ENCODE measurements around the gene DOK7.

DOK7 gene

DNA sequence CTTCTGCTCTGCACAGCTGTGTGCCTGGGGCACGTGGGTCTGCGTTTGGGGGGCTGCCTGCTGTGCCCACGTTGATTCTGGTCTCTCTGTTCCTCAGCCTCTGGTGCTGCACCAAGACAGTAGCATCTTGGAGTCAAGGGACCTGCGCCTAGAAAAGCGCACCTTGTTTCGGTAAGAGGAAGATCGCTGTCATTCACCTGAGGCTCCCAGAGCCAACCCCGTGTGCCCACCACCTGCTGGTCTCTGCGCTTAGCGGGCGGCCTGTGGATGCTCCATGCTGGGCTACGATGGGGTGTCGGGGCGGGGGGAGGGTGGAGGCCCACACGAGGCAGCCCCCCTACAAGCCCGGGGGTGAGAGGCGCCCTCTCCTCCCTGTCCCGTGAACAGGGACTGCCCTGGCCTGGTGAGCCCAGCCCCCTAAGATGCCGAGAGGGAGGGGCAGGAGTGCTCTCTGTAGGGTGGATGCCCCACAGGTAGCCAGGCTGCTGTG is 40.3 kb upstream of the DOK7 start:
- H3K27me3 Mint-ChIP-seq = no peaks in the 10 kb centered on the region
- no peaks in the 10 kb centered on the region for H3K4me1 Mint-ChIP-seq
- no peaks in the 10 kb centered on the region for H3K36me3 Mint-ChIP-seq (ENCODE audit: low read depth)
- no peak overlapping the region for H3K4me3 Mint-ChIP-seq
- H3K27ac Mint-ChIP-seq = no peak overlapping the region
- ATAC-seq (no peak), DNase-seq (no peak)
- H3K9me3 Mint-ChIP-seq = no peaks in the 10 kb centered on the region

DNA sequence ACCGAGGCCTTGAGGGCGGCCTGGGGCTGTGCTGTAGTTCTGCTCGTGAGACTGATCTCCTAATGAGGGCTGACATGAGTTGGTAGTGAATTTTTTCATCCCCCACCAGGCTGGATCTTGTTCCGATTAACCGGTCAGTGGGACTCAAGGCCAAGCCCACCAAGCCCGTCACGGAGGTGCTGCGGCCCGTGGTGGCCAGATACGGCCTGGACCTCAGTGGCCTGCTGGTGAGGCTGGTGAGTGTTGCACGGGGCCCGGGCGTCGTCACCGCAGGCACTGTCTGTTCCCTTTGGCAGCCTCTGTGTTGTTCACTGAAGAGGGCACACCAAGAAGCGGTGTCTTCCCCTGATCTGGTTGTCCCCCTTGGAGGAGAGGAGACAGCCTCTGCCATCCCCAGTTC is 39.7 kb upstream of the DOK7 start:
- ATAC-seq = no peak
- H3K27ac Mint-ChIP-seq = no peak overlapping the region
- no peak for DNase-seq
- no peak overlapping the region for H3K4me3 Mint-ChIP-seq
- no peaks in the 10 kb centered on the region for H3K27me3 Mint-ChIP-seq
- no peaks in the 10 kb centered on the region for H3K4me1 Mint-ChIP-seq
- H3K36me3 Mint-ChIP-seq (ENCODE audit: low read depth) = no peaks in the 10 kb centered on the region
- no peaks in the 10 kb centered on the region for H3K9me3 Mint-ChIP-seq

DNA sequence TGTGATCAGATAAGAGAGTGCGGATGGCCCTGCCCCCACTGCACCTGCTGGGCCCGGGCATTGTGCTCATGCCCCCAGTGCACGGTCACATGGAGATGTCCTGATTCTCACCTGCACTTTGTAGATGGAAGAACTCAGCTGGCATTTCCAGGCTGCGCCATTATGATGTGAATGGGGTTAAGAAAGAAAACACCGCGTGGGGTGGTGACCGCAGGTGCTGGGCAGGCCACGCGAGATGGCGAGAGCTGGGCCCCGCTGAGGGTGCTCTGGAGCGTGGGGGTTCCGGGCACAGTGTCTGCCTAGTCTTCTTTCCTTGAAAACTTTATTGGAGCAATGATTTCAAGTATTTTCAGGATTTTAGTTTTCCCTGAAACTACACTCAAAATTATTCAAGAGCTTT is 39.2 kb upstream of the DOK7 start:
- no peaks in the 10 kb centered on the region for H3K27me3 Mint-ChIP-seq
- no peaks in the 10 kb centered on the region for H3K4me1 Mint-ChIP-seq
- ATAC-seq (no peak), DNase-seq (no peak)
- H3K9me3 Mint-ChIP-seq = no peaks in the 10 kb centered on the region
- H3K4me3 Mint-ChIP-seq = no peak overlapping the region
- H3K27ac Mint-ChIP-seq = no peak overlapping the region
- H3K36me3 Mint-ChIP-seq (ENCODE audit: low read depth) = no peaks in the 10 kb centered on the region

DNA sequence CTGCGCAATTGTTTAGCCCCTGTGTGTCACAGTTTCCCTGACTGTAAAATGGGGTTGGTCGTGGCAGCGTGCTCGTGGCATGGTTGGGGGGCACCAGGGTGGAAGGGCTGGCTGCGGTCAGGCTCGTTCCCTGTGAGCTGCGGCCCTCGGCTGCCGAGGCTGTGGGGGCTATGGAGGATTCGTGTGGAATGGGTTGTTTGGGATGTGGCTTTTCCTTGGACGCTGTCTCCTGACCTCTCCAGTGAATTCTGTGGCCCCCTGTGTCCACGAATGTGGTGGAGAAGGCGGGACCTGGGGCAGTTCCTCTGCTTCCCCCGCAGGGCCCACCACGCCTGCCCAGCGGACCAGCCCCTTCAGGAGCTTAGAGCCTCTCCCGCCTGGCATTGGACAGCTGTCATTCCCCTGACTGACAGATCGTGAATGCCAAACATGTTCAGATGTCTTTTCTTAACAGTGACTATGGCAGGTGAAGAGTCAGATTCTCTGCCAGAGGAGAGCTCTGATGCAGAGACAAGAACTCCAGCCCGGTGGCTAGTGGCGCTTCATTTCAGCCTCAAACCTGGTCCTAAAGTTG is 38.5 kb upstream of the DOK7 start:
- Mint-ChIP-seq H3K9me3 (no peaks in the 10 kb centered on the region), H3K4me1 (no peaks in the 10 kb centered on the region), H3K36me3 (ENCODE audit: low read depth) (no peaks in the 10 kb centered on the region), H3K4me3 (no peak overlapping the region), H3K27me3 (no peaks in the 10 kb centered on the region), H3K27ac (no peak overlapping the region)
- no peak for ATAC-seq
- DNase-seq = no peak

DNA sequence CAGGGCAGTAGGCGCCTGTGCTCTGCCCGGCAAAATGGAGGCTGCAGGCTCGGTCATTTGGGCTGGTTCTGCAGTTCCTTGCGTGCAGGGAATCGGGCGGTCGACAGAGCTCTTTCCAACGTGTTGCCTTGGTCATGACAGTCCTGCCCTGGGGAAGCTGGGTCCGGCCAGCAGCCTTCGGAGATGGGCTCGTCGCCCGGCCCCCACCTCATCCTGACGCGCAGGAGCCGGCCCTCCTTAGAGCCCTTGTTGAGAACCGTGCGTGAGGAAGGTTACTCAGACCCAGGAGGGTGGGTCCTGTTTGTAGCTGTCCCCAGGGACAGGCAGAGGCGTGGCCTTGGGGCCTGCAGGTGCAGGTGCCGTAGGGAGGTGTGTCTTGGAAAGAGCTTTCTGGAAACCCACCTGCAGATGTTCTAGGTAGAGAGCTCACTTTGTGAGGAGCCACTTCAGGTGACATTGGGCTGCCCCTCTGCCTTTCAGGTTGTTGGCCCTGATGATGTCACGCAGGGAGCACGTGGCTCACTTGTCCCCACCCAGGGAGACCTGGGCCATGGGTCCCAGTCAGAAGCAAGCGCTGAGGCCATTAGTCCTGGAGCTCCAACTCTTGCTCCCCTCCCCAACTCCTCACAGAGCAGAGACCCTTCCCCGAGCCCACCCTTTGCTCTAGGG is 36.5 kb upstream of the DOK7 start:
- H3K4me3 Mint-ChIP-seq = no peak overlapping the region
- ATAC-seq (no peak), DNase-seq (no peak)
- no peaks in the 10 kb centered on the region for H3K36me3 Mint-ChIP-seq (ENCODE audit: low read depth)
- no peaks in the 10 kb centered on the region for H3K4me1 Mint-ChIP-seq
- H3K9me3 Mint-ChIP-seq = no peaks in the 10 kb centered on the region
- H3K27me3 Mint-ChIP-seq = no peaks in the 10 kb centered on the region
- no peak overlapping the region for H3K27ac Mint-ChIP-seq

DNA sequence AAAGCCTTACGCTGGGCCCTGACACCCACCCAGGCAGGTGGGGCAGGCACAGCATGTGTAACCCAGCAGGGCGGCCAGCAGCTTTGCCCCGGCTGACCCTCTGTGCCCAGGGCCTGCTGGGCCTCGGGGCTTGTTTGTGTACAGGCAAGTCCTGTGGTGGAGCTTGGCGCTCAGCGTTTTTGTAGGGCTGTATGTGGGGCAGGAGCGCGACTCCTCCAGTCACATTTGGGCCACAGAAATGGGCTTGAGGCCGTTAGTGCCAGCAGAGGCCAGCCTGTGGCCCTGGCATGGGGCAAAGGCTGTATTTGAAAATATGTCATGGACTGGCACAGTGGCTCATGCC is 36.0 kb upstream of the DOK7 start:
- H3K36me3 Mint-ChIP-seq (ENCODE audit: low read depth) = no peaks in the 10 kb centered on the region
- H3K4me1 Mint-ChIP-seq = no peaks in the 10 kb centered on the region
- no peaks in the 10 kb centered on the region for H3K27me3 Mint-ChIP-seq
- DNase-seq (no peak), ATAC-seq (no peak)
- no peak overlapping the region for H3K4me3 Mint-ChIP-seq
- no peak overlapping the region for H3K27ac Mint-ChIP-seq
- no peaks in the 10 kb centered on the region for H3K9me3 Mint-ChIP-seq

DNA sequence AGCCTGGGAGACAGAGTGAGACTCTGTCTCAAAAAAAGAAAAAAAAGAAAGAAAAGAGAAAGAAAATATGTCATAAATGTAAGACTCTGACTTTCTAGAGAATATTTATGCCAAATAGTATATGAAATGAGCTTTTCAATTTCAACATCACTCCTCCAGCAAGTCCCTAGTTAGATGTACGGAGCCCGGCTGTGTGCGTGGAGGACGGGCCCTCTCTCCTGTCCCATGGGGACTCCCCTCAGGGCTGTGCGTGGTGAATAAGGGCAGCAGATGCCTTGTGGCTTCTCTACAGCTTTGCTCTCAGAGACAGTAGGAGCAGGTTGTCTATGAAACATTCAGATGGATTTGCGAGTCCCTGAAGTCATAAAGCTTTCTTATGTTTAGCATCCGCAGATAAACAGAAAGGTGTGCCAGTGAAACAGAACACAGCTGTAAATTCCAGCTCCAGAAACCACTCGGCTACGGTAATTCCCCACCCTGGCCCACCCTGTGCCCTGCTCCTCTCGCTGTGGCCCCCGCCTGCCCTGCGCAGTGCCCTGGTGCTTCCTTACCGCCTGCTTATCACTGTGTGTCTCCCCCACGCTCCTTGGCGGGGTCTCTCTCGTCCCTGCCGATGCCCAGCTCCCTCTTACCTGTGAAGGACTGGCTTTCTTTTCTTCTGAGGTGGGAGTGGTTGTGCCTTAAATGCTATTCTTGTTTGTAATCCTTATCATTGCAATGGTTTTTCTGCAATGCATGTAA is 35.2 kb upstream of the DOK7 start:
- H3K27me3 Mint-ChIP-seq = no peaks in the 10 kb centered on the region
- H3K4me1 Mint-ChIP-seq = no peaks in the 10 kb centered on the region
- DNase-seq (no peak), ATAC-seq (no peak)
- no peak overlapping the region for H3K4me3 Mint-ChIP-seq
- no peaks in the 10 kb centered on the region for H3K9me3 Mint-ChIP-seq
- H3K36me3 Mint-ChIP-seq (ENCODE audit: low read depth) = no peaks in the 10 kb centered on the region
- no peak overlapping the region for H3K27ac Mint-ChIP-seq

DNA sequence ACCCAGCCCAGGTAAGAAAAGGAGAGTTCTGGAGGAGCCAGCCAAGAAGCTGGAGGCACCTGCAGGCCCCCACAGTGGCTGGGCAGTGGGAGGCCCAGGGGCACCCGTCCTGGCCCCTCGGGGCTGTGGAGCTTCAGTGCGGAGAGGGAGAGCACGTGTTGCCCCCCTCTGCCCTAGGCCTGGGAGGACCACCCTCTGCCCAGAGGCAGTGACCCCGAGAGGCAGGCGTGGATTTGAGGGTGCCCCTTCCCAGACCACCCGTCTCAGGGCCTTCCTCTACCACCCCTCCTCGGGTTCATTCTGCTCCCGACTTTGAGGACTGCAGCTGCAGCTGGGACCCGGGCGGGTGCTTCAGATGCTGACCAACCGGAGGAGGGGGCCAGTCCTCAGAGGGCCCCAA is 33.5 kb upstream of the DOK7 start:
- Mint-ChIP-seq H3K9me3 (no peaks in the 10 kb centered on the region), H3K36me3 (ENCODE audit: low read depth) (no peaks in the 10 kb centered on the region), H3K4me3 (no peak overlapping the region), H3K27ac (no peak overlapping the region), H3K27me3 (no peaks in the 10 kb centered on the region), H3K4me1 (no peaks in the 10 kb centered on the region)
- DNase-seq = no peak
- ATAC-seq = no peak

DNA sequence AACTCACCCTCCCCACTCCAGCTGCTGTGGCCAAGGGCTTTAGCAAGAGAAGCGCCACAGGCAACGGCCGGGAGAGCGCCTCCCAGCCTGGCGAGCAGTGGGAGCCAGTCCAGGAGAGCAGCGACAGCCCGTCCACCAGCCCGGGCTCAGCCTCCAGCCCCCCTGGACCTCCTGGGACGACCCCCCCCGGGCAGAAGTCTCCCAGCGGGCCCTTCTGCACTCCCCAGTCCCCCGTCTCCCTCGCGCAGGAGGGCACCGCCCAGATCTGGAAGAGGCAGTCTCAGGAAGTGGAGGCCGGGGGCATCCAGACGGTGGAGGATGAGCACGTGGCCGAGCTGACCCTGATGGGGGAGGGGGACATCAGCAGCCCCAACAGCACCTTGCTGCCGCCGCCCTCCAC is 32.6 kb upstream of the DOK7 start:
- ATAC-seq (no peak), DNase-seq (no peak)
- H3K9me3 Mint-ChIP-seq = no peaks in the 10 kb centered on the region
- H3K4me1 Mint-ChIP-seq = no peaks in the 10 kb centered on the region
- no peaks in the 10 kb centered on the region for H3K36me3 Mint-ChIP-seq (ENCODE audit: low read depth)
- H3K27me3 Mint-ChIP-seq = no peaks in the 10 kb centered on the region
- H3K4me3 Mint-ChIP-seq = no peak overlapping the region
- no peak overlapping the region for H3K27ac Mint-ChIP-seq

DNA sequence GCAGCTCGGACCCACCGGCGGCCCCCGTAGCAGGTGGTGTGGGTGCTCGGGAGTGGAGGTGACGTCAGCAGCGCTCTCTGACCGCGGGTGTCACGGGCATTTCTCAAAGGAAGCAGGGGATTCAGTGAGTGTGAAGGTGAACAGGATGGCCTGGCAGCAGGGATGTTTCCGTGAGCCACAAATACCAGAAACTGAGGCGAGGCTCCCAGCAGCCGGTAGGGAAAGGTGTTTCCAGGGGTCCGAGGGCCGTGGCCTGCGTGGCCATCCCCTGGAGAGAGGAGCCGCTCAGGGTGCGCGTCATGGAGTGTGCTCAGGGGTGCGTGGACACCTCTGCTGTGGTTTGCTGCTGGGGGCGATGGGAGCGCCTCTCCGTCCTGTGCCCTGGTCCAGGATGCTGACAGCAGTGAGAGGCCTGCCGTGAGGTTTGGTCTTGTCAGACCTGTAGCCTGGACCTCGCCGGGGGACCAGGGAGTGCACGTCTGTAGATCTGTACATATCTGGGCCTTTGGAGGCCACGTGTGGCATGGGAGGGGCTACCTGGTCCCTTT is 31.6 kb upstream of the DOK7 start:
- no peak for DNase-seq
- H3K4me3 Mint-ChIP-seq = no peak overlapping the region
- no peak for ATAC-seq

DNA sequence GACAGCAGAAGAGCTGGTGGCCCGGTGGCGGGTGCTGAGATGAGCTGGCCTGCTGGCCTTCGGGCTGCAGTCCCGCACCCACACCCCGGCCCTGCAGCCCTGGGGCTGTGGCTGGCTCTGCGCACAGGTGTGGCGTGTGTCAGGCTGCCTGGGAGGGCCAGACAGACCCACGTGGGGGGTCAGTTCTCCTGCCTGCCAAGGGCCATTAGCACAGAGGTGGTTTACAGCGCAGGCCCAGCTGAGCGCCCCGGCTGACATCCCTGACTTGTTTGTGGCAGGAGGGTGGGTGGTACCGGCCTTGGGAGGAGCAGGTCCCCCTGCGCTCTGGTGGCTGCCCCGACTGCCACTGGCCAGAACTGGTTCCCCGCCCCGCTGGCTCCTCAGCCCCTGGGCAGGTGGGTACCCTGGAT is 30.7 kb upstream of the DOK7 start:
- DNase-seq (no peak), ATAC-seq (no peak)
- Mint-ChIP-seq H3K27ac (no peak overlapping the region), H3K9me3 (no peaks in the 10 kb centered on the region), H3K27me3 (no peaks in the 10 kb centered on the region), H3K36me3 (ENCODE audit: low read depth) (no peaks in the 10 kb centered on the region), H3K4me1 (no peaks in the 10 kb centered on the region), H3K4me3 (no peak overlapping the region)

More for the DNA sequence above, 31.6 kb upstream of the DOK7 start:
- no peak overlapping the region for H3K27ac Mint-ChIP-seq
- H3K4me1 Mint-ChIP-seq = no peaks in the 10 kb centered on the region
- H3K36me3 Mint-ChIP-seq (ENCODE audit: low read depth) = no peaks in the 10 kb centered on the region
- H3K27me3 Mint-ChIP-seq = no peaks in the 10 kb centered on the region
- no peaks in the 10 kb centered on the region for H3K9me3 Mint-ChIP-seq

DNA sequence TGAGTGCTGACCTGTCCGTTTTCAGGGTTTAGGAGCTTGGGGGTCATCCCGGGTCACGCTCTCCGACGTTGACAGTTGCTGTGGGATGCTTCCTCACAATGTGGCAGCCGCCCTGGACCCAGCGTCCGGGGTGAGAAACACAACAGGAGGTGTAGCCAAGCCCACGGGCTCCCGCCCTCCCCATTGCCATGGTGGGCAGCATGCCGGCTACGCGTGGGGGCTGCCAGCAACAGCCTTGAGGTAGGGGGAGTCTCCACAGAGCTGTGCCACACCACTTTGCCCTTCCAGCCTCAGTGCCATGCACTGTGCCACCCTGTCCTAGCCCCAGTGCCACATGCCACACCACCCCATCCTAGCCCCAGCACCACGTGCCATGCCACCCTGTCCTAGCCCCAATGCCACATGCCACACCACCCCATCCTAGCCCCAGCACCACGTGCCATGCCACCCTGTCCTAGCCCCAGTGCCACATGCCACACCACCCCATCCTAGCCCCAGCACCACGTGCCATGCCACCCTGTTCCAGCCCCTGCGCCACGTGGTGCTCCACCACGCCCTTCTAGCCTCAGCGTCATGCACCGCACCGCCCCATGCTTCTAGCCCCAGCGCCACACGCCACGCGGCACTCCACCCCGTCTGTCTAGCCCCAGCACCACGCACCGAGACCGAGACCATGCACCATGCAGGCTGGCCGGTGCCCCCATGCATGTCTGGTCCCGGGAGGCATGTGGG is 29.8 kb upstream of the DOK7 start:
- Mint-ChIP-seq H3K27ac (no peak overlapping the region), H3K9me3 (no peaks in the 10 kb centered on the region), H3K27me3 (no peaks in the 10 kb centered on the region), H3K36me3 (ENCODE audit: low read depth) (no peaks in the 10 kb centered on the region), H3K4me1 (no peaks in the 10 kb centered on the region), H3K4me3 (no peak overlapping the region)
- ATAC-seq (no peak), DNase-seq (no peak)

DNA sequence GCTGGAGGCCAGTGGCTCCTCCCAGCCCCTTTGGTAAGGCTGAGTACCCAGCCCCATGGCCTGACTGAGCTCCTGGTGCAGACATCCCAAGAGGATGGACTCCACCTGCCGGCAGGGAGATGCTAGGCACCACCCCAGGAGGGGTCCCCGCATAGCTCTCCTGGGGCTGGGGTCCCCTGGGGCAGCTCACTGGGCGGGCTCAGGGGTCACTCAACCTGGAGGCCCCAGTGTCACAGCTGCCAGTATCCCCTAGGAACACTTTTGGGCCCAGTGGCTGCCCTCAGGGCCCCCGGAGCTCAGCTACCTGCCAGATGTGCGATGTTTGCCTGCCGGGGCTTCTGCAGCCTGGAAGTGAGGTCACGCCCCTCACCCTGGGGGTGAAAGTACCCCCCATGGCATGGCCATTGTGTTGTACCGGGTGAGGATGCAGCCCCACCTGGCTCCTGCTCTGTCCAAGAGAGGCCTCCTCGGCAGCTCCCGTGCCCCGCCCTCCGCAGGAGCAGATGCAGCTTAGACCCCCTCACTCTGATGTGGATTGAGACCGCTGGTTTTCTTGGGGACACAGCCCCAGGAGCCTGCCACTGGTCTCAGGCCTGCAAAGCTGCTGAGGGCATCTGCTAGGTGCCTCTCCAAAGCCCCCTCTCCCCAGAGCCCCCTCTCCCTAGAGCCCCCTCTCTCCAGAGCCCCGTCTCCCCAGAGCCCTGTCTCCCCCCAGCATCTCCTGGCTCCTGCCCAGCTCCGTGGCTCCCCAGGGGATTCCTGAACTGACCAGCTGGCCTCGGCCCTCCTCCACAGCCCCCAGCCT is 28.0 kb upstream of the DOK7 start:
- Mint-ChIP-seq H3K36me3 (ENCODE audit: low read depth) (no peaks in the 10 kb centered on the region), H3K4me3 (no peak overlapping the region), H3K4me1 (no peaks in the 10 kb centered on the region), H3K27ac (no peak overlapping the region), H3K27me3 (no peaks in the 10 kb centered on the region), H3K9me3 (no peaks in the 10 kb centered on the region)
- DNase-seq = no peak
- no peak for ATAC-seq

DNA sequence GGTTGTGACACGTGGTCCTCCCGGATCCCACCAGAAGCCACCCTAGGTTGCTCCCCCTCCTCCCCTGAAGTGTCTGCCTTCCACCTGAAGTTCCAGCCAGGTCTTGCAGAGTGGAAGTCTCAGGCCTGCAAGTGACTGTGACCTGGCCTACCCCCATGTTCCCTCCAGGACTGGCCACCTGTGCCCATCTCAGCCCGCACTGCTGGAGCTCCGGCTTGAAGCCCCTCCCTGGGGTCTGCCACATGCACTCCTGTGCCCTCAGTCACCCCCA is 27.5 kb upstream of the DOK7 start:
- Mint-ChIP-seq H3K27ac (no peak overlapping the region), H3K9me3 (no peaks in the 10 kb centered on the region), H3K4me3 (no peak overlapping the region), H3K36me3 (ENCODE audit: low read depth) (no peaks in the 10 kb centered on the region), H3K4me1 (no peaks in the 10 kb centered on the region), H3K27me3 (no peaks in the 10 kb centered on the region)
- DNase-seq = no peak
- ATAC-seq = no peak
